CD4-positive, alpha-beta memory T cell (primary cell): Measurements from ENCODE around the gene TRAPPC11. TPM values are rescaled to one million over a fixed set of nuclear protein-coding genes. Genes with fewer than 3 reads are reported as not detected.

Experiments
- CTCF ChIA-PET: fragments of 350-600 bp; sonication (Branson Sonifier 250); formaldehyde crosslinking; loops from one replicate; lab custom pipeline; 2021; ENCODE audit warnings: inconsistent platforms; ENCODE audit not compliant: partially characterized antibody; lab: Charles Lee
- POLR2A ChIA-PET: fragments of 350-600 bp; sonication (Branson Sonifier 250); formaldehyde crosslinking; loops from one replicate; lab custom pipeline; 2021; ENCODE audit not compliant: partially characterized antibody; lab: Charles Lee
- DNase-seq, 5 donors: peaks; one replicate each; pipeline versions ENCODE4 v3.0.0 to v3.0.0-alpha.2; 2020 to 2022; ENCODE audit warnings: mixed read lengths in 1 of 5
- H3K27ac ChIP-seq: one replicate; pipeline ENCODE4 v1.7.0; 2013; ENCODE audit warnings: low read depth, low read length
- H3K27me3 ChIP-seq: 2 replicates; pipeline ENCODE4 v1.7.0; 2013; ENCODE audit warnings: mild to moderate bottlenecking, low read length, moderate library complexity; ENCODE audit not compliant: insufficient read depth
- H3K36me3 ChIP-seq: 2 replicates; pipeline ENCODE4 v1.7.0; 2013; ENCODE audit warnings: mild to moderate bottlenecking, low read length, moderate library complexity; ENCODE audit not compliant: insufficient read depth
- H3K4me1 ChIP-seq: 2 replicates; pipeline ENCODE4 v1.7.0; 2013; ENCODE audit warnings: mild to moderate bottlenecking, low read length, moderate library complexity; ENCODE audit not compliant: insufficient read depth
- H3K4me3 ChIP-seq, 2 donors: one replicate each; pipeline ENCODE4 v1.7.0; 2013; ENCODE audit warnings: low read length in 2 of 2, mild to moderate bottlenecking in 1 of 2
- H3K9me3 ChIP-seq, 2 donors: one replicate each; pipeline ENCODE4 v1.7.0; 2013; ENCODE audit warnings: low read length in 2 of 2, control low read depth in 1 of 2; ENCODE audit not compliant: control insufficient read depth in 1 of 2
- H3K27ac Mint-ChIP-seq, 7 donors: one replicate each; pipeline ENCODE4 v1.8.0; 2020 to 2021; ENCODE audit warnings: mixed read lengths in 7 of 7, mild to moderate bottlenecking in 6 of 7, inconsistent platforms in 3 of 7, moderate library complexity in 3 of 7
- H3K27me3 Mint-ChIP-seq, 2 donors: one replicate each; pipeline ENCODE4 v1.8.0; 2020 to 2021; ENCODE audit warnings: mixed read lengths in 2 of 2
- H3K36me3 Mint-ChIP-seq, 2 donors: one replicate each; pipeline ENCODE4 v1.8.0; 2020 to 2021; ENCODE audit warnings: mixed read lengths in 2 of 2, inconsistent platforms in 1 of 2, mild to moderate bottlenecking in 1 of 2
- H3K4me1 Mint-ChIP-seq, 4 donors: one replicate each; pipeline ENCODE4 v1.8.0; 2020 to 2021; ENCODE audit warnings: mixed read lengths in 4 of 4, mild to moderate bottlenecking in 1 of 4
- H3K4me3 Mint-ChIP-seq, 8 donors: one replicate each; pipeline ENCODE4 v1.8.0; 2020 to 2021; ENCODE audit warnings: mixed read lengths in 8 of 8, mild to moderate bottlenecking in 7 of 8, moderate library complexity in 6 of 8, inconsistent platforms in 3 of 8
- H3K9me3 Mint-ChIP-seq, 8 donors: one replicate each; pipeline ENCODE4 v1.8.0; 2020 to 2021; ENCODE audit warnings: mixed read lengths in 8 of 8, mild to moderate bottlenecking in 5 of 8, inconsistent platforms in 3 of 8, moderate library complexity in 1 of 8
- intact Hi-C: fragments of 100-400 bp; cut with micrococcal nuclease; formaldehyde crosslinking; loops from one replicate; pipeline ENCODE4 v1.15.1; 2023
- polyA plus RNA-seq, 2 donors: library from polyadenylated mRNA; unstranded; fragments of 300-500 nt; fragmentation: Illumina TruSeq; gene quantifications; one replicate each; pipeline ENCODE4 v1.2.3, GENCODE V29; 2021
- total RNA-seq, 2 experiments: library from RNA; stranded (reverse); gene quantifications; one replicate each; pipeline ENCODE4 v1.2.3, GENCODE V29; 2021

TRAPPC11 gene
- total and polyA plus RNA-seq, 4 experiments from 2014 or later: 22.7 to 51.0 (median 33.2) TPM

GRCh38 chr4:183666088-183666487 is 7.0 kb downstream of the TRAPPC11 start:
- Histone ChIP-seq H3K27ac (no peak overlapping the region), H3K36me3 (peaks cover 31% of the 10 kb centered on the region), H3K4me1 (peaks cover 5% of the 10 kb centered on the region), H3K4me3 (no peak overlapping the region), H3K9me3 (no peaks in the 10 kb centered on the region), H3K27me3 (no peaks in the 10 kb centered on the region)
- no peak for DNase-seq
- Mint-ChIP-seq H3K4me3 (no peak overlapping the region), H3K9me3 (no peaks in the 10 kb centered on the region), H3K4me1 (peaks cover 7 to 12% (median 9%) of the 10 kb centered on the region in 4 donors), H3K27me3 (no peaks in the 10 kb centered on the region), H3K36me3 (peaks cover 21 to 59% of the 10 kb centered on the region in 2 donors), H3K27ac (peak overlapping the region in 1 of 7 donors; percentile 59)
- CTCF ChIA-PET: no interaction called here
- POLR2A ChIA-PET: no interaction called here
- intact Hi-C loops: no loop called here

GRCh38 chr4:183670251-183670650 is 11.2 kb downstream of the TRAPPC11 start:
- Histone ChIP-seq H3K9me3 (no peaks in the 10 kb centered on the region), H3K27ac (no peak overlapping the region), H3K4me3 (no peak overlapping the region), H3K36me3 (peaks cover 39% of the 10 kb centered on the region), H3K4me1 (no peaks in the 10 kb centered on the region), H3K27me3 (no peaks in the 10 kb centered on the region)
- intact Hi-C loops: no loop called here
- Mint-ChIP-seq H3K4me1 (peaks cover 3 to 10% (median 7%) of the 10 kb centered on the region in 4 donors), H3K4me3 (no peak overlapping the region), H3K9me3 (no peaks in the 10 kb centered on the region), H3K36me3 (peaks cover 30 to 72% of the 10 kb centered on the region in 2 donors), H3K27me3 (no peaks in the 10 kb centered on the region), H3K27ac (no peak overlapping the region)
- ChIA-PET POLR2A (no interaction called here), CTCF (no interaction called here)
- no peak for DNase-seq

- Histone ChIP-seq H3K4me1 (no peaks in the 10 kb centered on the region), H3K27me3 (no peaks in the 10 kb centered on the region), H3K9me3 (no peaks in the 10 kb centered on the region), H3K27ac (no peak overlapping the region), H3K4me3 (no peak overlapping the region), H3K36me3 (peaks cover 31% of the 10 kb centered on the region)
- POLR2A ChIA-PET: no interaction called here
- Mint-ChIP-seq H3K4me1 (peaks cover 0 to 8% (median 4%) of the 10 kb centered on the region in 4 donors), H3K36me3 (peaks cover 26 to 64% of the 10 kb centered on the region in 2 donors), H3K4me3 (no peak overlapping the region), H3K27me3 (no peaks in the 10 kb centered on the region), H3K9me3 (no peaks in the 10 kb centered on the region), H3K27ac (no peak overlapping the region)
- CTCF ChIA-PET: no interaction called here
- no peak for DNase-seq
- intact Hi-C loops: no loop called here
Observed at GRCh38 chr4:183670960-183671555, 12.0 kb downstream of the TRAPPC11 start.

- H3K27ac Mint-ChIP-seq: no peak overlapping the region
- no peaks in the 10 kb centered on the region for H3K4me1 ChIP-seq
- peaks cover 28 to 60% of the 10 kb centered on the region in 2 donors for H3K36me3 Mint-ChIP-seq
- H3K27ac ChIP-seq: no peak overlapping the region
- ChIA-PET CTCF (interaction anchor here (0.9 kb wide), 1 partner anchor 8 kb away, joined by 3 read pairs; no protein-coding TSS in a partner anchor), POLR2A (interaction anchor here (1.1 kb wide), 1 partner anchor 14 kb away, joined by 4 read pairs; no protein-coding TSS in a partner anchor)
- H3K4me1 Mint-ChIP-seq: peaks cover 0 to 7% (median 5%) of the 10 kb centered on the region in 4 donors
- H3K9me3 Mint-ChIP-seq: no peaks in the 10 kb centered on the region
- H3K9me3 ChIP-seq: no peaks in the 10 kb centered on the region
- intact Hi-C loops: no loop called here
- no peaks in the 10 kb centered on the region for H3K27me3 Mint-ChIP-seq
- DNase-seq: no peak
- peaks cover 19% of the 10 kb centered on the region for H3K36me3 ChIP-seq
- no peak overlapping the region for H3K4me3 ChIP-seq
- no peak overlapping the region for H3K4me3 Mint-ChIP-seq
- no peaks in the 10 kb centered on the region for H3K27me3 ChIP-seq
Observed at GRCh38 chr4:183674153-183674552, 15.1 kb downstream of the TRAPPC11 start.

- peaks cover 15% of the 10 kb centered on the region for H3K36me3 ChIP-seq
- H3K4me3 ChIP-seq: no peak overlapping the region
- Mint-ChIP-seq H3K4me1 (peaks cover 0 to 7% (median 5%) of the 10 kb centered on the region in 4 donors), H3K9me3 (no peaks in the 10 kb centered on the region), H3K27ac (no peak overlapping the region), H3K4me3 (no peak overlapping the region), H3K27me3 (no peaks in the 10 kb centered on the region), H3K36me3 (peaks cover 29 to 55% of the 10 kb centered on the region in 2 donors)
- DNase-seq: no peak
- ChIA-PET POLR2A (no interaction called here), CTCF (no interaction called here)
- intact Hi-C loops: no loop called here
- no peaks in the 10 kb centered on the region for H3K27me3 ChIP-seq
- H3K9me3 ChIP-seq: no peaks in the 10 kb centered on the region
- no peak overlapping the region for H3K27ac ChIP-seq
- H3K4me1 ChIP-seq: no peaks in the 10 kb centered on the region
Observed at GRCh38 chr4:183675625-183676024, 16.5 kb downstream of the TRAPPC11 start.

GRCh38 chr4:183681119-183681518 is 22.0 kb downstream of the TRAPPC11 start:
- Mint-ChIP-seq H3K9me3 (no peaks in the 10 kb centered on the region), H3K4me1 (peaks cover 0 to 2% (median under 1%) of the 10 kb centered on the region in 4 donors), H3K27me3 (no peaks in the 10 kb centered on the region), H3K36me3 (peaks cover 35 to 60% of the 10 kb centered on the region in 2 donors), H3K27ac (no peak overlapping the region), H3K4me3 (no peak overlapping the region)
- intact Hi-C loops: no loop called here
- DNase-seq: no peak
- no peak overlapping the region for H3K27ac ChIP-seq
- H3K4me3 ChIP-seq: no peak overlapping the region
- no peaks in the 10 kb centered on the region for H3K4me1 ChIP-seq
- ChIA-PET CTCF (interaction anchor here (1.1 kb wide), 1 partner anchor 7 kb away, joined by 3 read pairs; no protein-coding TSS in a partner anchor), POLR2A (no interaction called here)
- H3K36me3 ChIP-seq: peaks cover 34% of the 10 kb centered on the region
- H3K27me3 ChIP-seq: no peaks in the 10 kb centered on the region
- H3K9me3 ChIP-seq: no peaks in the 10 kb centered on the region

- intact Hi-C loops: no loop called here
- Histone ChIP-seq H3K4me3 (no peak overlapping the region), H3K36me3 (peaks cover 53% of the 10 kb centered on the region), H3K4me1 (no peaks in the 10 kb centered on the region), H3K9me3 (no peaks in the 10 kb centered on the region), H3K27me3 (no peaks in the 10 kb centered on the region), H3K27ac (no peak overlapping the region)
- no peak for DNase-seq
- Mint-ChIP-seq H3K4me1 (peaks cover 0 to 5% (median under 1%) of the 10 kb centered on the region in 4 donors), H3K9me3 (no peaks in the 10 kb centered on the region), H3K36me3 (peaks cover 48 to 66% of the 10 kb centered on the region in 2 donors), H3K27me3 (no peaks in the 10 kb centered on the region), H3K4me3 (no peak overlapping the region), H3K27ac (no peak overlapping the region)
- CTCF ChIA-PET: interaction anchor here (1.0 kb wide), 2 partner anchors 9 to 78 kb away, joined by 3 to 4 read pairs; no protein-coding TSS in a partner anchor
- POLR2A ChIA-PET: interaction anchor here (0.6 kb wide), 1 partner anchor 34 kb away, joined by 3 read pairs; no protein-coding TSS in a partner anchor
Observed at GRCh38 chr4:183686461-183686860, 27.4 kb downstream of the TRAPPC11 start.
